Subcutaneous adipose tissue (tissue), 4 donors: ENCODE results near the gene HDLBP. TPM values are rescaled to one million over a fixed set of nuclear protein-coding genes. Genes with fewer than 3 reads are reported as not detected.

Experiments
- CTCF ChIP-seq: fragments of 450-650 bp; IDR thresholded peaks from one replicate; pipeline ENCODE4 v1.5.1; 2016; ENCODE audit warnings: low read depth, mild to moderate bottlenecking, control low read depth, antibody characterized with exemption, moderate library complexity
- total RNA-seq, 4 donors: library from RNA; depleted of rRNA; stranded (reverse); fragments of >200 nt; gene quantifications; one replicate each; pipeline ENCODE4 v1.1.0, GENCODE V29; 2016

Gene HDLBP
- total RNA-seq, 4 donors from 2014 or later = 306 to 581 (median 503) TPM

GRCh38 chr2:241302759-241303651 is 12.5 kb downstream of the HDLBP start:
- no peak for TF ChIP-seq CTCF

GRCh38 chr2:241302083-241302482 is 13.4 kb downstream of the HDLBP start:
- TF ChIP-seq CTCF = no peak

- no peak for TF ChIP-seq CTCF
Measured at GRCh38 chr2:241300000-241300399, 15.5 kb downstream of the HDLBP start.

GRCh38 chr2:241298673-241299072 is 16.8 kb downstream of the HDLBP start:
- no peak for TF ChIP-seq CTCF

- no peak for TF ChIP-seq CTCF
Measured at GRCh38 chr2:241296767-241297166, 18.7 kb downstream of the HDLBP start.

- TF ChIP-seq CTCF = no peak
Measured at GRCh38 chr2:241295326-241296095, 20.0 kb downstream of the HDLBP start.

- TF ChIP-seq CTCF = no peak
Measured at GRCh38 chr2:241291977-241292376, 23.5 kb downstream of the HDLBP start.
